ENCODE results near the gene GTF3C4.

GTF3C4 gene

DNA sequence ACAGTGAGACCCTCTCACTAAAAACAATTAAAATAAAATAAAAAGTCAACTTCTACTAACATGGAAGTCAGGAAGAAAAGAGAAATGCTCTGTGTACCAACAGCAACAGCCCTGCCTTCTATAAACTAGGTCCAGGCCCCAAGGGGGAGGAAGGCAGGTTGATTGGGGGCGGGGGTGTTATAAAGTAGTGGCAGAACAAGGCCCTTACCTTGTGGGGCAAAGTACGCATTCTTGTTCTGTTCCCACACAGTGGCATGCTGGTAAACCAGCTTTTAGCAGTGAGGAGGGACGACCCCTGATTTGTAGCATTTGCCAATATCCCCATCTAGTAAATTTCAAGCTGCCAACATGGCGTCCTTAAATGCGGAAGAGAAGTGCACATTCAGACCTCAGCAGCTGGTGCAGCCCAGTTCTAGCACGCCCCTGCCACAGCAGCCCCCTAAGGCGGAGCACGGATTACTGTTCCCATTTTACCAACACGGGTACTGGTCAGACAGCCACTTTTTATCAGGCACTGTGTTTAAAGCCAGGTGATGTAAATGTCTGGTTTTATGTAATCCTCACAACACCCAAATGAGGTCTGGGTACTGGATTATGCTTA is 69.5 kb downstream of the GTF3C4 start:
- no peak for DNase-seq

- DNase-seq = no peak
These were observed 70.5 kb downstream of the GTF3C4 start for GRCh38 chr9:132740526-132741309.

GRCh38 chr9:132742821-132743311 is 72.6 kb downstream of the GTF3C4 start:
- DNase-seq = no peak

DNA sequence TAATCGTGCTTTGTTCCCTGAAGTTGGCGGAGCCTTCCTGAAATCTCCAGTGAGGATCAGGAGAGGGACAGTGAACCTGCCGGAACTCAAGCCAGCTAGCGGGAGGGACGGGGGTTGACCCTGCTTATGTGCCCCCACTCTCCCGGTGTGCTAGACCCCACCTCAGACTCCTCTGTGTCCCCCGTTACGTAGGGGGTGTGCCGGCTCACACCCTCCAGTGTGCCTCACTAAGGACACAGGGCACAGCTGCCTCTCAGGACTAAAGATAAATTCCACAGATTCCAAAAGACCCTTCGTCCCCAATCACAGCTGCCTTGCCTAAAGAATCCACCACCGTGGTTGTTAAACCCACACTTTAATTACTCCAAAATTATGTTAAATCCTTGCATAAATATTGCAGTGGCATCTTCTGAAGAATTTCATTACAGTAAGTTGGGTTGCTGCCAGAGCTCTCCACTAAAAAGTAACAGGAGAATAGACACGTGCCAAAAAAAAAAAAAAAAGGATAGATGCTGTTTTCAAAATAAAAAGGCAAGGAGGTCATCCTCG is 73.7 kb downstream of the GTF3C4 start:
- no peak for DNase-seq

Data from bone marrow (tissue), 2 donors.